ENCODE measurements around the gene MYH13. TPM values are rescaled to one million over a fixed set of nuclear protein-coding genes. Genes with fewer than 3 reads are reported as not detected.

Gene MYH13
- total and polyA plus RNA-seq, 10 of the 15 experiments (the other 5 are each of a cell fraction or from before 2014, with no cell fraction given) = 0.01 to 0.04 (median 0.03) TPM; not detected in 4

DNA sequence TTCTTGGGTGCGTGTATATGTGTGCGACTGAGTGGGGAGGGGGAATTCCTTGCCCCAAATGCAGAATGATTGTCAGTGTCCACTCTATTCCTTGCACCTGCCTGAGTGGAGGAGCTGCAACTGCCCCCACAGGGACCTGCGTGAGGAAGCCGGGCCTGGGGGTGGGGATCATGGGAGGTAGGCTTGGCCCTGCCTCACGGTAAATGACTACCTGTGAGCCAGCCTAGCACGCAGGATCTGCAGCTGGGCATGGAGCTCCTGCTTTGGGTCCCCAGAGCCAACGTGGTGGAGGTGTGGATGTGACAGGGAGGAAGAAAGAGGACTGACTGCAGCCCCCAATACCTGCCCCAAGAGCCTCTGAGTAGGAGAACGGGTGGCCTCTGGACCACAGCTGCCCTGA is 97.4 kb downstream of the MYH13 start:
- RAD21 ChIA-PET (ENCODE audit: unreplicated experiment) = no interaction called here
- TF ChIP-seq, protein P1, sequence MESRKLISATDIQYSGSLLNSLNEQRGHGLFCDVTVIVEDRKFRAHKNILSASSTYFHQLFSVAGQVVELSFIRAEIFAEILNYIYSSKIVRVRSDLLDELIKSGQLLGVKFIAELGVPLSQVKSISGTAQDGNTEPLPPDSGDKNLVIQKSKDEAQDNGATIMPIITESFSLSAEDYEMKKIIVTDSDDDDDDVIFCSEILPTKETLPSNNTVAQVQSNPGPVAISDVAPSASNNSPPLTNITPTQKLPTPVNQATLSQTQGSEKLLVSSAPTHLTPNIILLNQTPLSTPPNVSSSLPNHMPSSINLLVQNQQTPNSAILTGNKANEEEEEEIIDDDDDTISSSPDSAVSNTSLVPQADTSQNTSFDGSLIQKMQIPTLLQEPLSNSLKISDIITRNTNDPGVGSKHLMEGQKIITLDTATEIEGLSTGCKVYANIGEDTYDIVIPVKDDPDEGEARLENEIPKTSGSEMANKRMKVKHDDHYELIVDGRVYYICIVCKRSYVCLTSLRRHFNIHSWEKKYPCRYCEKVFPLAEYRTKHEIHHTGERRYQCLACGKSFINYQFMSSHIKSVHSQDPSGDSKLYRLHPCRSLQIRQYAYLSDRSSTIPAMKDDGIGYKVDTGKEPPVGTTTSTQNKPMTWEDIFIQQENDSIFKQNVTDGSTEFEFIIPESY (IDR thresholded peaks at IDR 0.05) = no peak
- TF ChIP-seq CREM (IDR thresholded peaks at IDR 0.05; ENCODE audit: low read depth) (no peak), ZNF384 (IDR thresholded peaks at IDR 0.05; ENCODE audit: borderline replicate concordance, low read depth, low read length) (no peak)
- ATAC-seq (no peak), FAIRE-seq (no peak), DNase-seq (ENCODE audit: low read depth, low spot score) (no peak)
- no TSS peak for BruUV-seq (replicated peaks)
- 34% methylated on average over 8 of the region's 8 CpGs for WGBS (ENCODE audit: insufficient coverage, insufficient replicate concordance, low lambda C conversion rate, missing lambda C conversion rate)
- CTCF ChIA-PET = interaction anchor here (0.7 kb wide), 1 partner anchor 23 kb away, joined by 3 read pairs; no protein-coding TSS in a partner anchor
- Histone ChIP-seq H3K79me2 (ENCODE audit: control insufficient read depth, insufficient read depth, low read length) (no peaks in the 10 kb centered on the region), H3K9ac (ENCODE audit: control insufficient read depth, insufficient read depth, low read length) (no peak overlapping the region), H3K27me3 (replicated peaks in 1 of 2; ENCODE audit: control insufficient read depth in 2 of 2, insufficient read depth in 2 of 2, low read length in 1 of 2) (no peaks in the 10 kb centered on the region), H2AFZ (ENCODE audit: control insufficient read depth, low read depth, low read length) (no peak overlapping the region), H3K4me1 (ENCODE audit: control insufficient read depth, insufficient read depth, low read length) (no peaks in the 10 kb centered on the region), H4K20me1 (ENCODE audit: control insufficient read depth, insufficient read depth) (no peaks in the 10 kb centered on the region), H3K4me3 (no peak overlapping the region), H3K36me3 (ENCODE audit: control insufficient read depth in 2 of 2, insufficient read depth in 2 of 2, low read length in 1 of 2) (no peaks in the 10 kb centered on the region), H3K9me3 (replicated peaks; ENCODE audit: control insufficient read depth, insufficient read depth, low read length) (no peaks in the 10 kb centered on the region), H3K27ac (ENCODE audit: control insufficient read depth, insufficient read depth) (no peak overlapping the region), H3K4me2 (ENCODE audit: control insufficient read depth, insufficient read depth) (no peak overlapping the region)
- intact Hi-C loops (cut with micrococcal nuclease; ENCODE audit: unreplicated experiment) (no loop called here), in situ Hi-C loops (cut with MboI) (no loop called here)
- SMC1A ChIA-PET (ENCODE audit: uncharacterized antibody, unreplicated experiment) = no interaction called here
- POLR2A ChIA-PET = no interaction called here

- CTCF ChIA-PET = no interaction called here
- no peak for FAIRE-seq
- POLR2A ChIA-PET = no interaction called here
- no peaks in the 10 kb centered on the region for H4K20me1 ChIP-seq (ENCODE audit: control insufficient read depth, insufficient read depth)
- H3K4me2 ChIP-seq (ENCODE audit: control insufficient read depth, insufficient read depth) = no peak overlapping the region
- no peaks in the 10 kb centered on the region for H3K4me1 ChIP-seq (ENCODE audit: control insufficient read depth, insufficient read depth, low read length)
- RAD21 ChIA-PET (ENCODE audit: unreplicated experiment) = no interaction called here
- no peaks in the 10 kb centered on the region for H3K27me3 ChIP-seq (replicated peaks in 1 of 2; ENCODE audit: control insufficient read depth in 2 of 2, insufficient read depth in 2 of 2, low read length in 1 of 2)
- intact Hi-C loops (cut with micrococcal nuclease; ENCODE audit: unreplicated experiment) (no loop called here), in situ Hi-C loops (cut with MboI) (no loop called here)
- no peak for DNase-seq (ENCODE audit: low read depth, low spot score)
- ATAC-seq = no peak
- 32% methylated on average over 3 of the region's 3 CpGs for WGBS (ENCODE audit: insufficient coverage, insufficient replicate concordance, low lambda C conversion rate, missing lambda C conversion rate)
- peaks cover 8% of the 10 kb centered on the region for H3K9me3 ChIP-seq (replicated peaks; ENCODE audit: control insufficient read depth, insufficient read depth, low read length)
- no peaks in the 10 kb centered on the region for H3K36me3 ChIP-seq (ENCODE audit: control insufficient read depth in 2 of 2, insufficient read depth in 2 of 2, low read length in 1 of 2)
- H3K4me3 ChIP-seq = no peak overlapping the region
- no peaks in the 10 kb centered on the region for H3K79me2 ChIP-seq (ENCODE audit: control insufficient read depth, insufficient read depth, low read length)
- no peak overlapping the region for H3K27ac ChIP-seq (ENCODE audit: control insufficient read depth, insufficient read depth)
- BruUV-seq (replicated peaks) = no TSS peak
- no peak overlapping the region for H2AFZ ChIP-seq (ENCODE audit: control insufficient read depth, low read depth, low read length)
- H3K9ac ChIP-seq (ENCODE audit: control insufficient read depth, insufficient read depth, low read length) = no peak overlapping the region
- SMC1A ChIA-PET (ENCODE audit: uncharacterized antibody, unreplicated experiment) = no interaction called here
- TF ChIP-seq KLF5 (IDR thresholded peaks at IDR 0.05; ENCODE audit: partially characterized antibody) (no peak), RBBP5 (conservative IDR thresholded peaks at IDR 0.05) (no peak), BRCA1 (IDR thresholded peaks at IDR 0.05; ENCODE audit: low read depth, low read length) (no peak), ZBTB11 (CRISPR knock-in tag; IDR thresholded peaks at IDR 0.05) (no peak), MTA3 (IDR thresholded peaks at IDR 0.05; ENCODE audit: borderline replicate concordance, low read length) (no peak), EED (IDR thresholded peaks at IDR 0.05; ENCODE audit: low read depth) (no peak), MYB (IDR thresholded peaks at IDR 0.05; ENCODE audit: borderline replicate concordance, low read depth, low read length) (no peak), MXI1 (IDR thresholded peaks at IDR 0.05; ENCODE audit: low read depth, low read length) (no peak), SPI1 (IDR thresholded peaks at IDR 0.05; ENCODE audit: borderline replicate concordance, insufficient read depth, low read depth, low read length) (no peak)
Measured at GRCh38 chr17:10271106-10271562, 101.7 kb downstream of the MYH13 start.

Measured in GM12878 (cell line).